Right atrium auricular region (tissue), 2 donors: ENCODE measurements around the gene EGLN3. TPM values are rescaled to one million over a fixed set of nuclear protein-coding genes. Genes with fewer than 3 reads are reported as not detected.

Experiments used
- DNase-seq: peaks from one replicate; pipeline ENCODE4 v3.0.0-alpha.2; 2019; ENCODE audit warnings: low spot score
- H3K27ac ChIP-seq, 2 donors: fragments of 200-600 bp; sonication (generic); 1 replicate in 1 of 2; 2 replicates in 1 of 2; pipeline ENCODE4 v1.5.1; 2016 to 2019
- H3K27me3 ChIP-seq, 2 donors: fragments of 200-600 bp; sonication (generic); one replicate each; pipeline versions ENCODE4 v1.5.1 to v1.6.0; 2017 to 2019
- H3K36me3 ChIP-seq: fragments of 200-600 bp; sonication (generic); one replicate; pipeline ENCODE4 v1.5.1; 2016
- H3K4me1 ChIP-seq, 2 donors: fragments of 200-600 bp; sonication (generic); one replicate each; pipeline versions ENCODE4 v1.5.1 to v1.6.0; 2017 to 2019
- H3K4me3 ChIP-seq, 2 donors: fragments of 200-600 bp; sonication (generic); 1 replicate in 1 of 2; 2 replicates in 1 of 2; pipeline ENCODE4 v1.5.1; 2017 to 2019; ENCODE audit warnings: mild to moderate bottlenecking in 1 of 2, moderate library complexity in 1 of 2
- H3K9me3 ChIP-seq, 2 donors: fragments of 200-600 bp; sonication (generic); one replicate each; pipeline ENCODE4 v1.5.1; 2019
- total RNA-seq, 2 donors: library from RNA; depleted of rRNA; stranded (reverse); fragments of >200 nt; gene quantifications; one replicate each; pipeline ENCODE4 v1.1.0, GENCODE V29; 2016
- TF ChIP-seq, protein P1 (sequence below), 2 donors: fragments of 200-600 bp; sonication (generic); IDR thresholded peaks; one replicate each; pipeline ENCODE4 v1.5.1; 2019; ENCODE audit warnings: antibody characterized with exemption in 2 of 2

The EGLN3 gene
- total RNA-seq, 2 donors from 2014 or later = 35.5 to 122 TPM

GRCh38 chr14:33959692-33960151 is 8.8 kb upstream of the EGLN3 start:
- no peak for DNase-seq
- Histone ChIP-seq H3K36me3 (no peaks in the 10 kb centered on the region), H3K4me3 (no peak overlapping the region), H3K27me3 (no peaks in the 10 kb centered on the region), H3K9me3 (no peaks in the 10 kb centered on the region), H3K4me1 (no peaks in the 10 kb centered on the region), H3K27ac (no peak overlapping the region)
- TF ChIP-seq, protein P1, sequence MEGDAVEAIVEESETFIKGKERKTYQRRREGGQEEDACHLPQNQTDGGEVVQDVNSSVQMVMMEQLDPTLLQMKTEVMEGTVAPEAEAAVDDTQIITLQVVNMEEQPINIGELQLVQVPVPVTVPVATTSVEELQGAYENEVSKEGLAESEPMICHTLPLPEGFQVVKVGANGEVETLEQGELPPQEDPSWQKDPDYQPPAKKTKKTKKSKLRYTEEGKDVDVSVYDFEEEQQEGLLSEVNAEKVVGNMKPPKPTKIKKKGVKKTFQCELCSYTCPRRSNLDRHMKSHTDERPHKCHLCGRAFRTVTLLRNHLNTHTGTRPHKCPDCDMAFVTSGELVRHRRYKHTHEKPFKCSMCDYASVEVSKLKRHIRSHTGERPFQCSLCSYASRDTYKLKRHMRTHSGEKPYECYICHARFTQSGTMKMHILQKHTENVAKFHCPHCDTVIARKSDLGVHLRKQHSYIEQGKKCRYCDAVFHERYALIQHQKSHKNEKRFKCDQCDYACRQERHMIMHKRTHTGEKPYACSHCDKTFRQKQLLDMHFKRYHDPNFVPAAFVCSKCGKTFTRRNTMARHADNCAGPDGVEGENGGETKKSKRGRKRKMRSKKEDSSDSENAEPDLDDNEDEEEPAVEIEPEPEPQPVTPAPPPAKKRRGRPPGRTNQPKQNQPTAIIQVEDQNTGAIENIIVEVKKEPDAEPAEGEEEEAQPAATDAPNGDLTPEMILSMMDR (IDR thresholded peaks at IDR 0.05) = no peak

GRCh38 chr14:33958605-33959226 is 7.8 kb upstream of the EGLN3 start:
- no peaks in the 10 kb centered on the region for H3K9me3 ChIP-seq
- H3K4me3 ChIP-seq = no peak overlapping the region
- no peaks in the 10 kb centered on the region for H3K36me3 ChIP-seq
- DNase-seq = no peak
- no peaks in the 10 kb centered on the region for H3K4me1 ChIP-seq
- H3K27me3 ChIP-seq = no peaks in the 10 kb centered on the region
- H3K27ac ChIP-seq = peak overlapping the region in 1 of 2 donors; percentile 47
- TF ChIP-seq, protein P1 (IDR thresholded peaks at IDR 0.05) = no peak

- H3K27ac ChIP-seq = no peak overlapping the region
- H3K27me3 ChIP-seq = no peaks in the 10 kb centered on the region
- H3K9me3 ChIP-seq = no peaks in the 10 kb centered on the region
- DNase-seq = no peak
- no peak overlapping the region for H3K4me3 ChIP-seq
- no peaks in the 10 kb centered on the region for H3K4me1 ChIP-seq
- H3K36me3 ChIP-seq = no peaks in the 10 kb centered on the region
- TF ChIP-seq, protein P1 (IDR thresholded peaks at IDR 0.05) = no peak
Measured at GRCh38 chr14:33957993-33958392, 7.1 kb upstream of the EGLN3 start.

DNA sequence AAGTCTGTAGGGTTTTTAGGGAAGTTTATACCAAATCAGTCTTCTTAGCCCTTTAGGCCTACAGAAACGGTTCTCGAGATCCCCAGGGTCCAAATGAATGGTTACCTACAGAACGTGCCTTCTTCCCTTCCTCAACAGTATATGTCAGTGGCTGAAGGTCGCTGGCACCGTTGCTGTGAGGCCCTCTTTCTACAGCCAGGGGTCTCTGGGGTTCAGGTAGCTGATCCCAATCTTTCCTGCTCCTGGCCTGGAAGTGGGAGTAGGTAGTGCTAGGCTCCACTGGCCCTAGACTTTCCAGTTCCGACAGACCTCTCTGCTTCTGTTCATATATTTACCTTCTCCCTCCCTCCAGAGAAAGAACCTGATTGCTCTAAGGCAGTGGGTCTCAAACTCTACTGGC is 6.4 kb upstream of the EGLN3 start:
- Histone ChIP-seq H3K4me1 (no peaks in the 10 kb centered on the region), H3K27ac (no peak overlapping the region), H3K4me3 (no peak overlapping the region), H3K36me3 (no peaks in the 10 kb centered on the region), H3K27me3 (no peaks in the 10 kb centered on the region), H3K9me3 (no peaks in the 10 kb centered on the region)
- no peak for DNase-seq
- TF ChIP-seq, protein P1 (IDR thresholded peaks at IDR 0.05) = no peak

GRCh38 chr14:33956640-33957039 is 5.8 kb upstream of the EGLN3 start:
- no peaks in the 10 kb centered on the region for H3K27me3 ChIP-seq
- TF ChIP-seq, protein P1 (IDR thresholded peaks at IDR 0.05) = no peak
- no peaks in the 10 kb centered on the region for H3K9me3 ChIP-seq
- H3K36me3 ChIP-seq = no peaks in the 10 kb centered on the region
- no peak for DNase-seq
- H3K27ac ChIP-seq = no peak overlapping the region
- H3K4me3 ChIP-seq = no peak overlapping the region
- H3K4me1 ChIP-seq = peaks cover 0 to 1% of the 10 kb centered on the region in 2 donors
